DMS53 (cell line): ENCODE data around the gene PALD1.
"Not testable (repeated sequence)": the region's sequence is repeated elsewhere in the genome, so short reads cannot be mapped to it uniquely, and the experiment has no call there.

Source experiments
- DNase-seq: peaks from one replicate; lab custom pipeline; 2025; lab: John Stamatoyannopoulos, UW

The PALD1 gene

DNA sequence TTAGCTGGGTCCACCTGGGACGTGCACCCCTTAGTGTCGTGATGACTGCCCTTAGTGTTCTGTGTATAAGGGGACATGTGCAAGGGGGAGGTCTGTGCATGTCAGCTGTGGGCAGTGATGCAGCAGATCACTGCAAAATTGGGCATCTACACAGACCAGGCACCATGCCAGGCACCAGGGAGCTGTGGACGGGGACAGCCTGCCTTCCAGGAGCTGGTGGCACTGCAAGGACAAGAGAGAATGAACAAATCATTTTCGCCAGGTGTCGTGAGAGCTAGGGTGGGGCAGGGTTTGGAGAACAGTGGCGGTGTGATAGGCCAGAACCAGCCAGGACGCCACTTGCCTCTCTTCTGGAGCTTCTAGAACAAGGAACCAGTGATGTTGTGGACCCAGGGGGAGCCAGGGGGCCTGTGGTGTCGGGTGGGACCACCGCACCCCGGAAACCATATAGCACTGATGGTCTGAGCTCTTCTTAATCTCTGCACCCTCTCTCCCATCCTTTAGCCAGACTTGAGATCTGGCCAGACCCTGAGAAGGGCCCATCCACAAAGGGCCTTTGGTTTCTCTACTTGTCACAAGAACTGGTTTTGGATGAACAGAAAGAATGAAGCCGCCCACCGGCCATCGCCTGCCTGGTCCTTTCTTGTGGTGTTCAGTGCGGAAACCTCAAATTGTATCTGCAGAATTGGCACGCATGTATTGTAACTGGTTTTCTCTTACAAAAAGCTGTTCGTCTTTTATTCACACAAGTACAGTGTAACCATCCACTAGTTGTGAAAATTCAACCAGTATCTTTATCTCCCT, 93.3 kb downstream of the PALD1 start:
- DNase-seq: no peak

DNA sequence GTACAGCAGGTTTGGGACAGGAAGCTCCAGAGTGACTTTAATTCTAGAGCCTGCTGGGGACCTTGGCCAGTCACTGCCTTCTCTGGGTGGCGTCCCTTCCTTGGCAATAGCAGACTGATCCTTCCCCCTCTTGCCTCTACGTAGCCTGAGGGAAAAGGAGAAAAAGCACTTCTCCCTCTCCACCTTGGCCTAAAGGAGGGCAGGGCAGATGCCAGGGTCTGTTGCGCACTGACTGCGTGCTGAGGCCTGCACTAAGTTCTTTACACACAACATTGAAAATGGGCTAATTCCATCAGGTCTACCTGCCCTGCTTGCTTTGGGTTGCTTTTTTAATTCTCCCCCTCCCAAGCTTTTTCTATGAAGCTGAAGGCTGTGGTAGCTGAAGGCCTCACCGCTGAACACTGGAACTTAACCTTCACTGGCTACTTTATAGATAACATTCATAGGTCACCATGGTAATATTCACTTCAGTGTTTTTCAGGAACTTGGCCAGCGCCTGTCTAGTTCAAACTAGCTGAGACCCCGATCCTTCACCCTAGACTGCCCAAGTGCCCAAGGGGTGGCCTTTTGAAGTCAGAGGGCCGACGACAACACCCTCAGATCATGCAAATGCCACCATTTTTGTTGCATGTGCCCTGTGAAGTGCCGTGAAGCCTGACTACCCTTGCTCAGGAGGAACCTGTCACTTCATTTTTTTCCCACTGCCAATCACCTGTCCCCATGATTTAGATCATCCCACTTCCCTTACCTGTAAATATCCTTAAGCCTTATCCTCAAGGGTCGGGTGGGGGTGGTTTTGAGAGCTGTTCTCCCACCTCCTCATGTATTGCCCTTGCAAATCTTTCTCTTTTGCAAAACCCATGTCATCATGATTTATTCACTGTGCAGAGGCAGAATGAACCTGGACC, 95.3 kb downstream of the PALD1 start:
- DNase-seq: no peak

- no peak for DNase-seq
Measured at GRCh38 chr10:70575486-70575873, 96.9 kb downstream of the PALD1 start.

GRCh38 chr10:70575874-70576802, 97.6 kb downstream of the PALD1 start:
- peak; percentile 75 for DNase-seq

DNA sequence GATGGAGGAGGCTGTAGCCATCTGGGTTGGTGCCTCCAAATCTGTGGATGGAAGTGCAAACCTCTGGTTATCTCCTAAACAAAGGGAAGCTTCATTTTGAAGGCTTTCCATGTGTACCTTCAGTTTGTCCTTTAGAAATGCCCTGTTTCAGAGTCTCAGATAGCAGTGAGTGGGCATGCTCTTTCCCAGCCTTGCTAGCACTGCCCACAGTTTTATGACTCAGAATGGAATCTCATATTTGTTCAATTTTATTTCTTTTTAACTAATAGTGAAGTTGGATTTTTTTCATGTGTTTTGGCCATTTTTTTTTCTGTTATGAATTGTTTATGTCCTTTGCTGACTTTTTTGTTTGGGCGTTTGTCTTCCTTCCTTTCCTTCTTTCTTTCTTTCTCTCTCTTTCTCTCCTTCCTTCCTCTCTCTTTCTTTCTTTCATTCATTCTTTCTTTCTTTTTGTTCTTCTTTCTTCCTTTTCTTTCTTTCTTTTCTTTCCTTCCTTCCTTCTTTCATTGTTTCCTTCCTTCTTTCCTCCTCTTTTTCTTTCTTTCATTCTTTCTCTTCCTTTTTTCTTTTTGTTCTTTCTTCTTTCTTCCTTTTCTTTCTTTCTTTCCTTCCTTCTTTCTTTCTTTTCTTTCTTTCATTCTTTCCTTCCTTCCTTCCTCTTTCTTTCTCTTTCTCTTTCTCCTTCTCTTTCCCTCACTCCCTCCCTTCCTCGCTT, 98.4 kb downstream of the PALD1 start:
- DNase-seq: peak; percentile 35

GRCh38 chr10:70578371-70578947, 99.9 kb downstream of the PALD1 start:
- no peak for DNase-seq

DNA sequence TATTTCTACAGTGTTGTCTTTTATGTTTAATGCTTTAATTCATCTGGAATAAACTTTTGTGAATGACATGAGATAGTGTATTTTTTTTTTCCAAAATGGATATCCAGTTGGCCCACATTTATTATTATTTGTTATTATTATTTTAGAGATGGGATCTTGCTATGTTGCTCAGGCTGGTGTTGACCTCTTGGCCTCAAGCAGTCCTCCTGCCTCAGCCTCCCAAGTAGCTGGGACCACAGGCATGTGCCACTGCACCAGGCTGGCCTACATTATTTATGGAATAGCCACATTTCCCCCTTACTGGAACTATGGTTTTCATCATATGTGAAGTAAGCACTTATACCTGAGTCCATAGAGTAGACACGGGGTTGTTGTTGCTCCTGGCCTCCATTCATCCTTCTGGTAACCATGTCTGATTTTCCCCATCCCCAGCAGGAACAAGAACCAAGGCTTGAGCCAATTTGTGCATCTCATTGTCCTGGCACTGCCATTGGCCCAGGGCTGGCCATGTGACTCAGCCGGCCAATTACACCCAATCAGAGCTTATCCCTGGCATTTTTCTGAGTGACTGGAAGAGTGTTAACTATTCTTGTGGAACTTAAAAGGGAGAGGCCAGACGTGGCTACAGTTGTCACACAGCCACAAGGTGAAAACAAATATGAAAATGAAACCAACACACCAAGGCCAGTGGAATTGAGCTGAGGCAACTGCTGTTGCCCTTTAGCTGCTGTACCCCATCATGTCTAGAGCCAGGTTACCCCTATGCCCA, 100.9 kb downstream of the PALD1 start:
- peak; percentile 38 for DNase-seq

- DNase-seq: not testable (repeated sequence)
Measured at GRCh38 chr10:70581176-70581575, 102.6 kb downstream of the PALD1 start.

- DNase-seq: no peak
Measured at GRCh38 chr10:70582793-70583668, 104.5 kb downstream of the PALD1 start.

GRCh38 chr10:70583669-70584037, 105.1 kb downstream of the PALD1 start:
- DNase-seq: no peak

DNA sequence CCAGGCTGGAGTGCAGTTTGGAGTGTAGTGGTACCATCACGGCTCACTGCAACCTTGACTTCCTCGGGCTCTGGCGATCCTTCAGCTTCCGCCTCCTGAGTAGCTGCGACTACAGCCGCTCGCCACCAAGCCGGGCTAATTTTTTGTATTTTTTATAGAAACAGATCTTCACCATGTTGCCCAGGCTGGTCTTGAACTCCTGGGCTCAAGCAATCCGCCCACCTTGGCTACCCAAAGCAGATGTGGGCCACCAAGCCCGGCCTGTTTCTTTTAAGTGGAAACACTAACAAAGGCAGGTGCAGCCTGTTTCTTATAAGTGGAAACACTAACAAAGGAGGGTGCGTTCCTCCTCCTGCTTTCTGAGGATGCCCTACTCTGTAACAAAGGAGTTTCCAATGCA, 105.8 kb downstream of the PALD1 start:
- peak; percentile 41 for DNase-seq

- DNase-seq: peak; percentile 69
Measured at GRCh38 chr10:70584909-70585544, 106.5 kb downstream of the PALD1 start.

GRCh38 chr10:70585578-70586169, 107.1 kb downstream of the PALD1 start:
- no peak for DNase-seq

GRCh38 chr10:70586348-70586930, 107.9 kb downstream of the PALD1 start:
- DNase-seq: no peak

DNA sequence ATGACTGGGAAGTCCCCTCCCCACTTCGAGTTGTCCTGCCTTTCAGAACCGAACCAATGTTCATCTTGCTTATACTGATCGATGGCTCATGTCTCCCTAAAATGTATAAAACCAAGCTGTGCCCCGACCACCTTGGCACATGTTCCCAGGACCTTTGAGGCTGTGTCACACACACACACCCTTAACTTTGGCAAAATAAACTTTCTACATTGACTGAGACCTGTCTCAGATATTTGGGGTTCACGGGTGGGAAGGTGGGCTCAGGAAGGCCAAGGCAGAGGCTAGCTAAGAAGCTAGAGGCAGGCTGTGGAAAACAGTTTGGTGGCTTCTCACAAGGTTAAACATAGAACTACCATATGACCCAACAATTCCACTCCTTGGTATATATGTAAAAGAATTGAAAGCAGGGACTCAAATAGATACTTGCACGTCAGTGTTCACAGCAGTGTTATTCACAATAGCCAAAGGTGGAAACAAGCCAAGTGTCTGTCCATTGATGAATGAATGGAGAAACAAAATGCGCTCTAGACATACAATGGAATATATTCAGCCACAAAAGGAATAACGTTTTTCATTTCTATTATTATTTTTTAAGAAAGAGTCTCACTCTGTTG, 108.6 kb downstream of the PALD1 start:
- no peak for DNase-seq

- no peak for DNase-seq
Measured at GRCh38 chr10:70588255-70588654, 109.7 kb downstream of the PALD1 start.

DNA sequence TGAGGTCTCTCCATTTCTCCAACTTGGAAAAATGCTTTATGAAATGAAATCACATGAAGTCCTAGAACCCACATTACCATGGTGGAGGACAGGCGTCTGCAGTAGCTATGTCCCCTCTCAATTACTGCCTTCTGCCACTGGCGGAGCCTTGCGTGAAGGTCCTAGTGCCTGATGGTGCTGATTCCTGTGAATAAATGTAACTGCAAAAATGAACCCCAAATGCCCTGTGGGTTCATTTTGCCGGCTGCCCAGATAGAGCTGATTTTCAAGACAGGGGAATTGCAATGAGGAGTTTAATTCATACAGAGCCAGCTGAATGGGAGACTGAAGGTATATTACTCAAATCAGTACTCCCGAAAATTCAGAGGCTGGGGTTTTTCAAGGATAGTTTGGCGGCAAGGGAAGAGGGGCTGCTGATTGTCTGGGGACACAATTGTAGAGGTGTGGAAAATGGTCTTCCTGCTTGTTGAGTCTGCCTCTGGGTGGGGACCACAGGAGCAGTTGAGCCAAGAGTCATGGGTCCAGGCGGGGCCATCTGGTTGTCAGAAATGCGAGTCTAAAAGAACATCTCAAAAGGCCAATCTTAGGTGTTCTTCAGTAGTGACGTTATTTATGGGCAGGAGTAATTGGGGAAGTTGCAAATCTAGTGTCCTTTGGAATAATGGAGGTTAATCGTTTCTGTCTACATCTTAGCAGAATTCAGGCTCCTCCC, 110.4 kb downstream of the PALD1 start:
- no peak for DNase-seq
